Measurements from ENCODE around the gene FBN1. TPM values are rescaled to one million over a fixed set of nuclear protein-coding genes. Genes with fewer than 3 reads are reported as not detected.

The FBN1 gene
- polyA plus RNA-seq, 1 donor, result 98.2 TPM

DNA sequence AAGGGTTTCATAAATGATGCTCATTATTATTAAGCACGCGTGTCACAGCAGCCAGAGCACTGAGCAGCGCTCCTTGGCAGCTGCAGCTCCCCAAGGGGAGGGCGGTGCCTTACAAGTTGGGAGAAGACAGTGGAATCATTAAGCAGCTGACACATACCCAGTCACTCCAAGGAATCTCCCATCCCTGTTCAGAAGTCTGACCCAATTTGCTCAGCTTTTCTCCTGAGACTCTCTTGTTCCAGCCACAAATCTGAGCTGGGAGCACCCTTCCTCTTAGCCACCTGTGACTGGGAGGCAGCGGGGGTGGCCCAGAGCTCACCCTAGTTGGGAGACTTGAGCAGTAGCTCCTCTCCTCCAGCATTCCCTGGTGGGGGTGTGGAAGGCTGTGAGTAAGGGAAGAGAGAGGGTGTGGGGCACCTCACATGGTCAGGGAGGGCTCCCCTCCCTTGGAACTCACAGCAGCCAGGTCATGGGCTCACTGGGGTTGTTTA lies 249.9 kb downstream of the FBN1 start:
- no peak for DNase-seq

DNA sequence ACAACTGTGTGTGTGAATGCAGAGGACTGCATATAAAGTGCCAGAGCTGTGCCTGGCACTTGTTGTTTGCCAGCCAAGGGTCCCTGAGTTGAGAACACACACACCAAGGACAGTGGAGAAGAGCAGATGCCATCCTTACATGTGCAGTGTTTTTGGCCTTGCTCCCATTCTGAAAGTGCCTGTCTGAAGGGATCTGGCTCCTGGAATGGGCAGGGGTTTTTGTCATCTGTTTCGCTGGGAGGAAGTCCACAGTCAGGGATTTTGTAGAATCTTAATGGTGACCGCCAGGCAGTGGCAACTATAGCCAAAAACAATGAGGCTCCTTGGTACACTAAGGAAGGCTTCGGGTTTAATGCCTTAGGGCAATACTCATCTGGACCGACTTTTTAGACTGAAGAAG lies 250.5 kb downstream of the FBN1 start:
- no peak for DNase-seq

DNA sequence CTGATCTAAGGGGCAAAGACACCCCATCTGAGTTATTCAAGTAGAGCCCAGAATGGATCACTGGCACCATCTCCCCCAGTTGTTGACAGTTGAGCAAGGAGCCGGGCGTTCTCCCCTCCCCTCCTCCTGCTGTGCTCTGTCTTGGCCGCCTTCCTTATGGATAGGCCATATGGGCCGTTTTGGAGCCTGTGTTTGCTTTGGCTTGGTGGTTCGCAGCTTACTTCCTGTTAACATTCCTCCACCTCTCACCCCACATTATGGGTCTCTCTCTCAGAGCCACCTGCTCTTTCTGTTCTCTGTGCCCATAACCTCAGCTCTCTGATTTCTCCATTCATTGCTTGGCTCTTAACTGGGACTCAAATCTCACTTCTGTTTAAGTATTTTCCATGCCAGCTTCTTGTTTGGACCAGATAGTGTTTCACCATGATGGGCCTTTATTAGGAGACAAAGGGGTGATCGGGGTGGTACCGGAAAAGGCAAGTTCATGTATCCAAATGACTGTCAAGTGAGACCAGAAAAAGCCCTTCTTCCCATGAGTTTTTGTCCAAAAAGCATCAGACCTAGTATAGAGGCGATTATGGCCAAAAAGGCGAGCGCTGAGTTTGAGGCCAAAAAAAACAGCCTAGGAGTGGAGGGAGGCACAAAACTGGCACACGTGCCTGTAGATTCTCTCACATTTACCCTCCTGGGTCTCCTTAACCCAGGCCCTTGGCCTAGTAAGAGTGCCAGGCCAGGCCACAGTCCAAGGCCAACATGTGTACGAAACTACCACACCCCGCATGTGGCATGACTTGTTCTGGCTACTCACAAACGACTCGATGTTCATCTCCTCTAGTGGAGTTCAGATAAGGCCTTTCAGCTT lies 251.6 kb downstream of the FBN1 start:
- DNase-seq, result no peak

- no peak for DNase-seq
Measured at GRCh38 chr15:48392356-48392755, 253.2 kb downstream of the FBN1 start.

DNA sequence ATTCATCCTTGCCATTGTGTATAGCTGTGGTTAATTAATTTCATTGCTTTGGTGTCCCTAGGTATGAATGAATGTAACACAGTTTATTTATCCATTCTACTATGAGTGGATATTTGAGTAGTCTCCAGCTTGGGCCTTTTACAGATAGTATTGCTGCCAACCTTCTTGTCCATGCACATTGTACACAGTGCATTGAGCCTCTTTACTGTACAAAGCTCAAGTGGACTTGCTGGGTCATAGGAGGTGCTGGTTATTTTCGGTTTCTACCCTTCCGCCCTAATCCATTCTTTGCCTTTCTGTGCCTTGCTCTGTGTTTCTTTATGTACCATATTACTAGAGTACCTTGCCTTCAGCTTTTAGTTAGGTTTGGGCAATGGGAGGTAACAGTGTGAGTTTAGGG lies 253.6 kb downstream of the FBN1 start:
- no peak for DNase-seq

DNA sequence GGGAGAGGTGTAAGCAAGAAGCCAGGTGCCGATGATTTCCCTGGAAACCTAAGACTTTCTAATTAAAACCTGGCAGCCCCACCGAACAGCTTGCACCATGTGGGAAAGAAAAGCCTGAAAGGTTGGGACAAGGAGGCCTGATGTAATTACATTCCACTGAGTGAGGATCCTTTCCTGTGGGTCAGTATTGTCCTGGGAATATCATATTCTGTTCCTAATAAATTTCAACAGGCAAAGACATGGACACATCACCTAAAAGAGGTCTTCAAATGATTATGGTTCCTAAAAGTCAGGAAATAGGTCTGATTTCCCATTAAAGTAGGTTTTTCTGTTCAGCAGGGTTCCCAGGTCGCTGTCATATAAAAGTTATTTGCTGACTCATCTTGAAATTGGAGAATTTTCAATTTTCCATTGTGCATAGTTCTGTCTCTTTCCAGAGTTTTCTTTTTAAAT lies 255.8 kb downstream of the FBN1 start:
- no peak for DNase-seq

- DNase-seq, result no peak
Measured at GRCh38 chr15:48388910-48389309, 256.6 kb downstream of the FBN1 start.

GRCh38 chr15:48388016-48388851 lies 257.3 kb downstream of the FBN1 start:
- DNase-seq, result no peak

DNA sequence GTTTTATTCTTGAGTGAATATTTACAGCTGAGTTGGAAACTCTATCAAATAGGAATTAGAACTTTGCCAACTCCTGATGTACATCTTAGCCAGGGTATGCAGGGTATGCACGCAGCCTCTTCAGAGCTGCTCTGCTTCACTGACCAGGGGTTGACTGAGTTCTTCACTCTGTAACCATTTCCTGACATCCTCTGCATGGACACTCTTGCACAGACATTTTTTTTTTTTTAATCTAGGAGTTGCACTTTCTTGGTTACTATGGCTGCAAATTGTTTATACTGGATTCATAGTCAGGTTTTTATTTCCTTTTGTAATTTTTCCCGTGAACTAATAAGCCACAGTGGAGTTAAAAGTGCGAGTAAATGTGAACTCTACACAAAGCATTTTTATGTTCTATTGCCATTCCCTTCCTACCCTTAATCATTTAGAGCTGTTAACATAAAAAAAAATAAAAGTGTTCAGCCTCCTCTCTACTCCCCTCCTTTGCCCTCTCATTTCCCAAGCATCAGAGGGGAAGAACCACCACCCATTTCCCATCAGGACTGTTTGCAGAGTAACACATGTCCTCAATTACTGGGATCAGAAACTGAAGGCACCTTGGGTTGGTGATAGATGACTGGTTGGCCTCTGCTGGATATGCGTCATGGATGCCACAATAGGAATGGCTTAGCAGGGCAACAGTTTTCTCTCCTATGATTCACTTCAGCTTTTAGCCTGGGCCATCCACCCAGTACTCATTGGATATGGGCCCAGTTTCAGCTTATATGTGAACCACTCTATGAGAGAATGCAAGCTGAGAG lies 260.3 kb downstream of the FBN1 start:
- DNase-seq, result no peak

DNA sequence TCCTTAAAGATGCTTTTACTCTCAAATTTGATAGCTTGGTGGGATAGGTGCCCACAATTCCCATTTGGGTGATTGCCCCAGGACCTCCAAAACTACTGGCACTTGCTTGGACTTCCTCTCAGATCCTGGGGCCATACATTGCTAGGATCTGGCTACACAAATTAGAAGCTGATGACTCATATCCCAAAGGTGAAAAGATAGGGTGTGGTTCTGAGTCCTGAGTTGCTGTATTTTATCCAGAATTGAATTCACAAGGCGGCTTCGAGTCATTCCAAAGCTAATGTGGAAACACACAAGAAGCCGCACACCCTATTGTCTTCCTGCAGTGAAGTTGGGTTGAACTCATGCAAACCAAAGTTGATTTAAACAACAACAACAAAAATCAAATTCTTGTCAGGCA lies 260.9 kb downstream of the FBN1 start:
- no peak for DNase-seq

- DNase-seq, result no peak
Measured at GRCh38 chr15:48383031-48383430, 262.5 kb downstream of the FBN1 start.

DNA sequence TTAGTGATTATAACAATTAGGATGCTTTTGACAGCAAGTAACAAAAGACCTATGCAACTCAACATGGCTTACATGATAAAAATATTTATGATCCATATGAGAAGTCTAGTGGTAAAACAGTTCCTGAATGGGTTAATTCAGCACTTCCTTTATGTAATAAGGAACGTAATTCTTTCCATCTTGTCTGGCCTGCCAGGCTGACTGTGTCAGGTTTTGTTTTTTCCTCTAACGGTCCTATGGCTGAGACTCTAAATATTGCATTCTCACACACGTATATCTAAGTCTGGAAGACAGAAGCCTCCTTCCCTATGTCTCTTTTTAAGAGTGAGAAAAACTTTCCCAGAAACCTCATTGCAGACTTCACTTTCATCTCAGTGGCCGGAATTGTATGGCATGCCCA lies 263.6 kb downstream of the FBN1 start:
- DNase-seq, result no peak

DNA sequence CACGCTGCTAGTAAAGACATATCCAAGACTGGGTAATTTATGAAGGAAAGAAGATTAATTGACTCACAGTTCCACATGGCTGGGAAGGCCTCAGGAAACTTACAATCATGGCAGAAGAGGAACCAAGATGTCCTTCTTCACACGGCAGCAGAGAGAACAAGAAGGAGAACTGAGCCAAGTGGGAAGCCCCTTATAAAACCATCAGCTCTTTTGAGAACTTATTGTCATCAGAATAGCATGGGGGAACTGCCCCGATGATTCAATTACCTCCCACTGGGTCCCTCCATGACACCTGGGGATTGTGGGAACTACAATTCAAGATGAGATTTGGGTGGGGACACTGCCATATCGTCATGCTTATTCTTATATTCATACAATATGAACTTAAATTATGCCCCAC lies 265.3 kb downstream of the FBN1 start:
- no peak for DNase-seq

DNA sequence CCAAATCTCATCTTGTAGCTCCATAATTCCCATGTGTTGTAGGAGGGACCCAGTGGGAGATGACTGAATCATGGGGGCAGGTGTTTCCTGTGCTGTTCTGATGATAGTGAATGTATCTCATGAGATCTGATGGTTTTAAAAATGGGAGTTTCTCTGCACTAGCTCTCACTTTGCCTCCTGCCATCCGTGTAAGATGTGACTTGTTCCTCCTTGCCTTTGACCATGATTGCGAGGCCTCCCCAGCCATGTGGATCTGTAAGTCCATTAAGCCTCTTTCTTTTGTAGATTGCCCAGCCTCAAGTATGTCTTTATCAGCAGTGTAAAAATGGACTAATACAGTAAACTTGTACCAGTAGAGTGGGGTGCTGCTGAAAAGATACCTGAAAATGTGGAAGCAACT lies 269.7 kb downstream of the FBN1 start:
- DNase-seq, result no peak

- no peak for DNase-seq
Measured at GRCh38 chr15:48374472-48374871, 271.0 kb downstream of the FBN1 start.

DNA sequence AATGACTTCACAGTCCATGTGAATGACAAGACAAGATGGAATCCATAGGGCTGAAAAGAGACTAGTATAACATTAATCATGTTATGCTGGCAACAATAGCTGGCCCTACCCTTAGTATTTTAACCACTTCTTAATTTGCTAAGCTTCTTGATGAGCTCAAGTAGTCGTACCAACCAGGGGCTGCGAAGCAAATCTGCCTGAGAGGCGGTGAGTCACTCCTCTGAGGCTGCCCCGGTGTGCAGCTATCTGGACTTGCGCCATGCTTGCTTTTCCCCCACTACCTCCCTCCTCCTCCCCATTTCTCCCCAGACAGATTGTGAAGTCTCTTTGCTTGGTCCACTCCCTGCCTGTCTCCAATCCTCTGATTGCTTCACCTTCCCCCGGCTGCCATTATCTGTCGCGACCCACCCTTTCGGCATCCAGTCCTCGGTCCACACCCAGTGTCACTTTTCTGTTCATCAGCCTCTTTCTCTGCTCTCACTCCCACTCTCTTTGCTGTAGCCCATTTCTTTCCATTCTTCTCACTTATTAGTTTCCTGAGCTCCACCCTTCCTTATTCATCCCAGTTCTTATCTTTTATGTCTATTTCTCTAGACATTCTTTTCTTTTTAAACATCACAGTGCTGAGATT lies 271.6 kb downstream of the FBN1 start:
- DNase-seq, result no peak

DNA sequence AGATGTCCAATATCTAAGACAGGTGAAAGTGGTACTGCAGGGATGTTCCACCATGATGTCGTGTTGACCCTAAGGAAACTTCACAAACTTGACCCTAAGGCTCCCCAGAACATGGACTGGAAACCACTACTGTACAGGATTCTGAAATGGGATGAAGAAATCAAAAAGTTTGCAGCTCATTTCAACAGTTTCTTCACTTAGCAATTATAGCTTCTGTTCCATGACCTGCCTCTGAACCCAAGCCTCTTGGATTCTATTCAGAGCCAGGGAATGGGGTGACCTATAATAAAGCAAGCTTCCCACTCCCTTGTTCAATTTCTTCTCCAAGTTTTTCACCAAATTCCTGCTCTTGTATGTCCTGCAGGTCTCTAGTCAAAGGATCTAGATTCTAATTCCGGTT lies 273.5 kb downstream of the FBN1 start:
- DNase-seq, result no peak

GRCh38 chr15:48371550-48371949 lies 274.0 kb downstream of the FBN1 start:
- DNase-seq, result no peak

DNA sequence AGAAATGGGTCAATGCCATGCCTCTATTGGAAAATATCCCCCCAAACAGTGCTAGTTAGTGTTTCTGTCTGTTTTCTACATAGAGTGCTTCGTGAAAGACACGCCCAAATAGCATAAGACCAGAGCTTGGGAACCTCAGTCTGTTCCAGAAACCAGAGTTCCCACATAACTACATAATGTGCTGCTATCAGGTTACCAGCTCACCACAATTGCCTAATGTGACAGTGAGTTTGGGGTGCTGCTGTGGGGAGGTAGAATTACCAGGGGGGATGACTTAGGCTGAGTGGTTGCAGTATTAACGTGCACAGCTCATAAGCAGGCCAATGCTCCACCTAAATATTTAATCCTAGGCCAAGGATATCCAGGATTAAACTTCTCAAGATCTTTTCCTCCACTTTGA lies 275.0 kb downstream of the FBN1 start:
- no peak for DNase-seq

GRCh38 chr15:48367483-48367882 lies 278.0 kb downstream of the FBN1 start:
- no peak for DNase-seq

DNA sequence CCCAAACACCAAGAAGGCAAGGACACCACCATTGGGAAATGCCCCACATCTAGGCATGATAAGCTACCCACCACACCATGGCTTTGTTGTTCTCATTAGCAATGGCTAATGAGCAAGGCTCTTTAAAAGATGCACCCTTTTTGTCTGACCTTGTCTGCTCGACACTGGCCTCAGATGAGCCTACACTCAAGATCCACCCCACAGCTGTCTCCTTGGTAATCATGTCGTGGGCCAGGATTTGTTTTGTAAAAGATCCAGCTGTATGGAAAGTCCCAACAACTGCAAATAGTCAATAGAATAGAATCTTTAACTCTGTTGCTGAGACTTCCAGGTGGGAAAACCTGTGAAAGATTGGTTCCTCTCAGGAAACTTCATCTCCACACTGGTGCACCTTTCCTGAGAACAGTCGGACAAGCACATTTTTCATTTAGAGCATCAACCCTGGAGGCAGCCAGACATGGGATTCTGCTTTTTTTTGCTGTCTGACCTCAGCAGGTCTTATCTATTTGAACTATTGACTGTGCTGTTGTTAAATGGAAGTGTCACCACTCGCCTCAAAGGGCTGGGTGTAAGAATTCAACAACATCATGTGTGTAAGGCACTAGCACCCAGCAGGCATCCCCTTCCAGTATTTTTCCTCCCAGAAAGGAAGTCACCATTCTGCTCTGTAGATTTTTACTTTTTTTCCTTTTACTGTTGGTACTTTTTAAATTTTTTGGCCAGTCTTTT lies 278.8 kb downstream of the FBN1 start:
- DNase-seq, result no peak
